ENCODE results near the gene GP9.
A peak's percentile ranks its signal among the peaks of the same experiment; 100 is the strongest.

GP9 gene

DNA sequence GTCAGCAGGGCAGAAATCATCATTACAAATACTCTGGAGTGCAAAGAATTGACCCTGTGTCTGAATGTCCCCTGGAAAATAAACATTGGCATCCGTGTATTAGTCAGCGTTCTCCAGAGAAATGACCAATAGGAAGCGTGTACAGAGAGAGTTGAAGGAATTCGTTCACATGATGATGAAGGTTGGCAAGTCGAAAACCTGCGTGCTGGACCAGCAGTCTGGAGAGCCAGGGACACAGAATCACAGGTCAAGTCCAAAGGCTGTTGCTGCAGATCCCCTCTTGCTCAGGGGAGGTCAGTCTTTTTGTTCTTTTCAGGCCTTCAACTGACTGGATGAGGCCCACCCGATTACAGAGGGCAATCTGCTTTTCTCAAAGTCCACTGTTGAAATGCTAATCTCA is 16.6 kb downstream of the GP9 start:
- TF ChIP-seq, protein P1, sequence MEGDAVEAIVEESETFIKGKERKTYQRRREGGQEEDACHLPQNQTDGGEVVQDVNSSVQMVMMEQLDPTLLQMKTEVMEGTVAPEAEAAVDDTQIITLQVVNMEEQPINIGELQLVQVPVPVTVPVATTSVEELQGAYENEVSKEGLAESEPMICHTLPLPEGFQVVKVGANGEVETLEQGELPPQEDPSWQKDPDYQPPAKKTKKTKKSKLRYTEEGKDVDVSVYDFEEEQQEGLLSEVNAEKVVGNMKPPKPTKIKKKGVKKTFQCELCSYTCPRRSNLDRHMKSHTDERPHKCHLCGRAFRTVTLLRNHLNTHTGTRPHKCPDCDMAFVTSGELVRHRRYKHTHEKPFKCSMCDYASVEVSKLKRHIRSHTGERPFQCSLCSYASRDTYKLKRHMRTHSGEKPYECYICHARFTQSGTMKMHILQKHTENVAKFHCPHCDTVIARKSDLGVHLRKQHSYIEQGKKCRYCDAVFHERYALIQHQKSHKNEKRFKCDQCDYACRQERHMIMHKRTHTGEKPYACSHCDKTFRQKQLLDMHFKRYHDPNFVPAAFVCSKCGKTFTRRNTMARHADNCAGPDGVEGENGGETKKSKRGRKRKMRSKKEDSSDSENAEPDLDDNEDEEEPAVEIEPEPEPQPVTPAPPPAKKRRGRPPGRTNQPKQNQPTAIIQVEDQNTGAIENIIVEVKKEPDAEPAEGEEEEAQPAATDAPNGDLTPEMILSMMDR (IDR thresholded peaks at IDR 0.05), result no peak
- Histone ChIP-seq H3K4me3 (no peak overlapping the region), H3K27ac (peak overlapping the region in 1 of 2 donors; percentile 68)
- DNase-seq (ENCODE audit: low spot score), result no peak

DNA sequence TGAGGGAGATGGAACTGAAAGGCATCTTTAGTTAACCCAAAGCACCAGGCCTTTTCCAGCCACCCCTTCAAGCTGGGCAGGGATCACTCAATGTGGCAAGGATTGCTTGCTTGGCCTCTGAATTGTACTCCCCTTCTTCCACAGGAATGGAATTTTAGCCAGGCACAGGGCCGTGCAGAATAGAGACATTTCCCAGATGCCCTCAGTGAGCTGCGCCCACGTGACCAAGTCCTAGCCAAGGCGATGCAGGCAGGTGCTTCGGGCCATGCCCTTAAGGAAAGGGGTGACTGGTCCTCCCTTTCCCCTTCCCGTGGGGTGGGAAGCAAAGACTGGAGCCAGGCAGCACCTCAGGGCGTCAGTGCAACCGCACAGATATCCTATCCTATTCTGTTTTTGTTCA is 17.9 kb downstream of the GP9 start:
- TF ChIP-seq, protein P1 (IDR thresholded peaks at IDR 0.05), result no peak
- Histone ChIP-seq H3K27ac (no peak overlapping the region), H3K4me3 (no peak overlapping the region)
- DNase-seq (ENCODE audit: low spot score), result no peak

DNA sequence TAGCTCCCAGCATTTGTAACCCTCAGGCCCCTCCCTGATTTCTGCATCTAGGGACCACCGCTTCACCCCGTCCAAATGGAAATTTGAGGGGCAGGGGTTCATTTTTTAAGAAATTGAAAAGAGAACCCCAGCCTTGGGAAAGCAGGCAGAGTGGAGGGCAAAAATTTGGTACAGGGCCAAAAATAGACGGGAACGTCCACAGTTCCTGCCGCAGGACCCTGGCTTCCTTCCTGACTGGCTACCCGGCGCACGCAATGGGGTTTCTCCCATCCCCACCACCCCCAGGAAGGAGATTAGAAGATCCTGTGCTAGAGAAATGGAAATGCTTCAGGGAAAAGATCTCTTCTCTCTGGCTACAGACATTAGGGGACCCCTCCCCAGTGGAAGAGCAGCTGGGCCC is 20.9 kb downstream of the GP9 start:
- TF ChIP-seq, protein P1 (IDR thresholded peaks at IDR 0.05), result no peak
- no peak overlapping the region for H3K27ac ChIP-seq
- H3K4me3 ChIP-seq, result no peak overlapping the region
- no peak for DNase-seq (ENCODE audit: low spot score)

DNA sequence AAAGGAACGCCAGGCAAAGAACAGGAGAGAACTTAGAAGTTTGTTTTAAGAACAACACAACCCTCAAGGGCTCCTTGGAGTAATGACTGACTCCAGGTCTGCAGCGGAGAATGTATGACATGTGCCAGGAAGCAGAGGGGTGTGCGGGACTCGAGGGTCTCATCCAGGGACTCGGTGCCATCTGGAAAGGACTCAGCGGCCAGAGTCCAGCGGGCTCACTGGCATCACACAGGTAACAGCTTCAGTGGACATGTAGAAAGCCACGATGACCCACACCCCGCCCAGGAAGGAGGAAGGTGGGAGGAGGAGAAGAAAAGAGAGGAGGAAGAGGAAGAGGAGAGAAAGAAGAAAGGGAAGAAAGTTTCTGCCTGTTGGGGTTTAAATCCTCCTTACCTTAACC is 21.4 kb downstream of the GP9 start:
- TF ChIP-seq, protein P1 (IDR thresholded peaks at IDR 0.05), result no peak

DNA sequence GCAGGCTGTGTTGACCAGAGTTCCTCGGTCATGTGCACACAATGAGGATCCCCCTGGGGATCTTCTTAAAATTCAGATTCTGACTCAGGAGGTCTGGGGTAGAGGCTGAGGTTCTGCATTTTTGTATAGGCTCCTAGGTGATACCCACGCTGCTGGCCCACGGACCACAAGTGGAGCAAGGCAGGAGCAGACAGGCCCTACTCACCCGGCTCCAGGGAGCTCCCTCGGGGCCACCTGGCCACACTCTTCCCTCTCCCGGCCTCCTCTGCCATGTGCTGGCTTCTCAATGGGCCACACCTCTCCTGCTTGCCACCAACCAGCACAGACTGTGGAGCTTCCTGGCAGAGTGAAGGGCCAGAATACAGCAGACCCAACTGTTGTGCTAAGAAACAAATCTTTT is 23.9 kb downstream of the GP9 start:
- DNase-seq (ENCODE audit: low spot score), result no peak
- TF ChIP-seq, protein P1 (IDR thresholded peaks at IDR 0.05), result no peak
- Histone ChIP-seq H3K27ac (no peak overlapping the region), H3K4me3 (no peak overlapping the region)

More for the DNA sequence above, 21.4 kb downstream of the GP9 start:
- H3K4me3 ChIP-seq, result no peak overlapping the region
- H3K27ac ChIP-seq, result no peak overlapping the region
- no peak for DNase-seq (ENCODE audit: low spot score)

DNA sequence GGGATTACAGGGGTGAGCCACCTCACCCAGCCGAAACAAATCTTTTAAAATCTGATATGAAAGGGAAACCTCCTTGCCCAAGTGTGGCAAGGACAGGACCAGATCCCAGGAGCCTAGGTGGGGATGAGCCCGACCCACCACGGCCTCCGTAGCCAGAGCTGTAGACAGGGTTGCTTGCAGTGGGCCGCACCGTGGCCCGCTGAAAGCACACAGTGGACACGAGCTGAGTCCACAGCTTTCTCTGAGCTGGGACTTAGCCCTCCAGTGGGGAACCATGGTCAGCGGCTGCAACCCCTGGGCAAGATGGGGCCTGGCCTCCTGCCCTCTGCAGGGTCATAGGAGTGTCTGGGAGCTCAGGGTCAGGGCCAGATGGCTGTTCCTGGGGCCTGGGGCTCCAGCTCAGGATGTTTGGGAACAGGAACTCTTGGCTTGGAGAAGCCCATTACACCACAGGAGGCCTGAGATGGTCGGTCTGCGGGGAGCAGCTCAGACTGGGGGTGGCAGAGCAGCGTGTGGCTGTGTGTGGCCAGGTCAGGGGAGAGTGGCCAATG is 24.7 kb downstream of the GP9 start:
- Histone ChIP-seq H3K4me3 (no peak overlapping the region), H3K27ac (peak overlapping the region in 1 of 2 donors; percentile 96)
- TF ChIP-seq, protein P1 (IDR thresholded peaks at IDR 0.05), result no peak
- DNase-seq (ENCODE audit: low spot score), result no peak

DNA sequence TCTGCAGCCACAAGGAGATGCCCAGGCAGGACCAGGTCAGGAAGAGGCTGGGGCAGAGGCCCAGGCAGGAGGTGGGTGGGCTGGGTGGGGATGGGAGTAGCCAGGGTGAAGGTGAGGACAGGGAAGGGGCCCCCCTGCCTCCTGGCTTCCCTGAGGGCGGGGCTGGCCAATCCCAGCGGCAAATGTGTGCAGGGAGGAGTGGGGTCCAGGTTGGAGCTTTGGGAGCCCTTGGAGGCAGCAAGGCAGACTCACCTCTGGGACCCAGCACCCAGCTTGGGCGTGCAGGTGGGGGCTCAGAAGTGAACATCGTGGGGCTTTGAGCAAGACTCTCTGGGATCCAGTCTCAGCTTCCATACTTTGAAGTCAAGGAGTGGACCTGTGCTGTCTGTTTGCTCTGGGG is 25.2 kb downstream of the GP9 start:
- Histone ChIP-seq H3K27ac (peak overlapping the region in 1 of 2 donors; percentile 96), H3K4me3 (no peak overlapping the region)
- no peak for DNase-seq (ENCODE audit: low spot score)
- TF ChIP-seq, protein P1 (IDR thresholded peaks at IDR 0.05), result no peak

Measured in coronary artery (tissue), 2 donors.